GM21367 (cell line): ENCODE measurements around the gene TSPAN3.

Experiments
- ATAC-seq: cut with Tn5 transposase; IDR thresholded peaks from one replicate; pipeline ENCODE4 v1.9.1; 2021; ENCODE audit not compliant: unreplicated experiment

Gene TSPAN3

DNA sequence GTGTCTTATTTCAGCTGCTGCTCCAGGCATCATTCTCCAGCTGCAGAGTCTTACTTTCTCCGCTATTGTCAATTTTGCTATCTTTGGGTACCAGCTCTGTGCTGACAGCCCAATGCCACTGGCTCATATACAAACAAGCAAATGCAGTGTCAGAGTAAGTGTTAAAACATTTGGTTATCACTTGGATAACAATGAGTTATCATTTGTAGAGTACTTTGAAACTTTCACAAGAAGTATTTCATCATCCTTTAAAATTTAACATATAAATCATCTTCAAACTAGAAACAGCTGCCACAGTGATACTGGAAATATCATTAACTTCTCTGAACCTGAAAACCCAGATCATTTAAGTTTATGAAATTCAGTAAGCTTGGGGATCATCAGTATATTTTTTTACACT lies 13.8 kb downstream of the TSPAN3 start:
- no peak for ATAC-seq

DNA sequence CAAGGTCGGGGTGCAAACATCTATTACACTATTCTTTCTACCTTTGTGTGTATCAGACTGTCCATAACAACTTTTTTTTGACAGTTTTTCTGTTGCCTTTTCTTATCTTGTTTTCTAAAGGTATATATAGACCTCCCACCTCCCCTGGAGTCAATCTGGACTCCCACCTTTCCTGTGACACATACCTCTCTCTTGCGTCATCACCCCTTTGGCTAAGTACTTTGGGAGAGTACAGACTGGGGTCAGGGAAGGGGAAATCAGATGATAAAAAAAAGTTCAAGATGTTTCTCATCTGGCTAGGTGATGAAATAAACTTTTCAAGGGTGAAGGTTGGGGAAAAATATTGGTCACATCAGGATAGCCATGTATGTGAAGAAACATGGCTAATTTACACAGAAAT lies 17.2 kb downstream of the TSPAN3 start:
- ATAC-seq, result no peak

DNA sequence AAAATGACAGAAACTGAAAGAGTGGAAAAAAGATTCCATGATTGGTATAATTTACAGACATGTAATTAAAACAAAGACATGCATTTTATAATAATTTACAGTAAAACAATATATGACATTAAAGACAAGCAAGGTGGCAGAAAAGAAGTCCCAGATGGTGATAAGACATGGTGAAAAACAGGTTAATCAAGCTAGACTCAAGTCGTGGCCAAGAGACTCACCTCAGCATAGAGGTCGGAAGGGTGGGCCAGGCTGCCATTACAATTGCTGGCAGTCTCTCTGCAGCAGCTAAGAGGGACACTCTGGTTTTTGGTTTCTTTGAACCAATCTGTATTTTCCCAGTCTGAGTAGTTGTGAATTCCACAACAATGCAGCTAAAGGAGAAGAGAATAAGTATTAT lies 18.4 kb downstream of the TSPAN3 start:
- ATAC-seq, result no peak

DNA sequence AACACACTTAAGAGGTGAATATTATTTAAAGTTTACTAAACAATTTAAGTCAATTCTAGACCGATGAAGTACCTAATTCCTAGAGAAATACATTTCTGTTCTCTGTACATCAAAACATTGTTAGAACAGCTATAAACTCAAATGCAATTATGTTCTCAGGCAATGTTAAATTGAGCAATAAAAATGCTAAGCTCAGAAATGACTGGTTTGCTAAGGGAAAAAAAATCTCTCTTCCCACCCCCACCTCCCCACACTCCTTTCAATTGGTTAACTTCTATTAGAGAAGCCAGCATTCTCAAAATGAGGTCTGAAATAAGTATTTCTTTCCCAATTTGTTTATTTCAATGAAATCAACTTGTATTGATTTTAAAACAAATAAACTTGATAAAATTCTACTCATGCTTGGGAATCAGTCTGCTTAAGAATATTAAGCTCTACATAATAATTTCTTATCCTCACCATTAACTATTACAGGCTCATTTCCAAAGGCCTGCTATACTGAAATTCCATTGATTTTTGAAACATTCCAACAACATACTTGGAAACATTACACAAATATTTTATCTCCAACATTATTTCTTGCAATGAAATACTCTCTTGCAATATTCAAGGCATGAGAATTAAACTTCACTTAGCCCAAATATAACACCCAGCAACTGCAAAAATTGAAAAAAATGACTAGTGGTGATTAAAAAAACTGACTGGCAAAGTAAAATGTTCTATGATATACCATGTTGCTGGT lies 22.6 kb downstream of the TSPAN3 start:
- no peak for ATAC-seq

- ATAC-seq, result no peak
Measured at GRCh38 chr15:77046704-77047412, 24.1 kb downstream of the TSPAN3 start.

DNA sequence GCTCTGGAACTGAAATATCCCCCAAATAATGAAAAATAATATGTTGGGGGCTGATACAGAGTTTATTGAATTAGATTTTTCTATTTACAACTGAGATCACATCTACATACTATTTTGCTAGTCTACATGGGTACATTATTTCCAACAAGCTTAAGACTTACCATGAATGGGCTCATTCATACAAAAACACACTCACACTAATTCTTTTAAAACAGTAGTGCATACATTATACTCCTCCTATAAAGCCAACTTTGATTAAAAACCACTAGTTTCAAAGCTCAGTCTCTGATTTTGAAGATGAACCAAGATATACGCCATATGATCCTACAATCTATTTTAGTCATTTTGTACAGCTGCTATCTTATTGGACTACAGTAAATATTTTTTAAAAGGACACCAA lies 24.9 kb downstream of the TSPAN3 start:
- no peak for ATAC-seq

- no peak for ATAC-seq
Measured at GRCh38 chr15:77044228-77045042, 26.5 kb downstream of the TSPAN3 start.

DNA sequence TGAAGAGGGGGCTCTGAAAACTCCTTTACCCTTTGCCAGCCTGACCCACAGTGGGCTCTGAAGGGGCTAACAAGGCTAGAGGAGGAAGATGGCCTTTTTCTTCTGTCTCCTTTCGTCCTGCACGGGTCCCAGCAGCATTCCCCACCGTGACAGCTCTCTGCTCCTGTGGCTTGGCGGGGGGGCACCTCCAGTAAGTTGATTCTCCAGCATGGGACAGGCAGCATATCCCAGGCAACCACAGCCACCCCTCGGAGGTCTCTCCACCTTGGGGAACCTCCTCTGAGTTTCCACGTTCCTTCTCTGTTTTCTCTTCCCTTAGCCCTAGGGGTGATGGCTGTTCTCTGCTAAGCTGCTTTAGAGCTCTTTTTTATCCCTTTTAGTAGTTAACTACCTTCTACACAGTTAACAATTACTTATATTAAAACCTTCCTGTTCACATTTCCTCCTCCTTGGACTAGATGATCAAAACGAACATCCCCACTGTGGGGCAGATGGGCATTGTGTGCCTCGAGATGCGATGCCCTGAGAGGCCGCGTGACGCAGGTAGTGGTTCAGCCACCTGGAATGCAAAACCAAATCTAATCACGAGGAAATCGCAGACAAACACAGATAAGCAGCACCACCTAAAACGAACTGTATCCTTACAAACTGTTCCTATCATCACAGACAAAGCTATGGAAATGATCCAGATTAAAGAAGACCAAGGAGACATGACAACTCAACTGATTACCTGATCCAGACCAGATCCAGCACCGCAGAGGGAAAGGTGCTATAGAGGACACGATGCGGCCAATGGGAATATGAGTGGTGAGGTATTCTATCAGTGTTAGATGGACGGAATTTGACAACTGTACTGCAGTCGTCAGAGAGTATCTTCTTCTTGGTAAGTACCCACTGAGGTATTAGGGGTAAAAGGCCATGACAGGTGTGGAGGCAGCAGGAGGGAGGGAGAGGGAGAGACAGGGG lies 27.7 kb downstream of the TSPAN3 start:
- ATAC-seq, result no peak

DNA sequence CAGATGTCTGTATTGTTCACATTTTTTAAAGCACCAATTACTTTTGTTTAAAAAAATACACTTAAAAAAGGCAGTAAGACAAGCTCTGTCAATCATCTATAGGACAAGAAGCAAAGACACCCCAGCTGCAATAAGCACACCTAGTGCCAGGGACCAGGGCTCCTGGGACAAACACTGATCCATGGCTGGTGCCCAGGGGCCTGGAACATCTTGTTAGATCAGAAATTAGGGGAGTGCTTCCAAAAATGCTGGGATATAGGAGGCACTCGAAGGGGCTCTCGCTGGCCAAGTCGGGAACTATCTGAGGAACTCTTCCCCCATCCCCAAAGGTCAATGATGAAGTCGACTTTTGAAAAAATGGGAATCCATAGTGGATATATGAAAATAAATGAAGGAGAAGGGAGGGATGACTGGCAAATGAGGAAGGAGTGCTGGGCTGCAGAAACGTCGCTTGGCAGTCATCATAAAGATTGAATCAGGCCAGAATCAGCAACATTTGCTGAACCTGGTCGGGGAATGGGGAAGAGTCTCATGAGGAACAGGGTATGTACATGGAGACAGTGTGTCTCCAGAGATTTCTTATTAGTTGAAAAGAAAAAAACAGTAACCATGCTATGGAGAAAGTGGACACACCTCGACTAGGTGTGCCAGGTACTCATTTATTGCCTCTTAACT lies 28.5 kb downstream of the TSPAN3 start:
- ATAC-seq, result no peak

DNA sequence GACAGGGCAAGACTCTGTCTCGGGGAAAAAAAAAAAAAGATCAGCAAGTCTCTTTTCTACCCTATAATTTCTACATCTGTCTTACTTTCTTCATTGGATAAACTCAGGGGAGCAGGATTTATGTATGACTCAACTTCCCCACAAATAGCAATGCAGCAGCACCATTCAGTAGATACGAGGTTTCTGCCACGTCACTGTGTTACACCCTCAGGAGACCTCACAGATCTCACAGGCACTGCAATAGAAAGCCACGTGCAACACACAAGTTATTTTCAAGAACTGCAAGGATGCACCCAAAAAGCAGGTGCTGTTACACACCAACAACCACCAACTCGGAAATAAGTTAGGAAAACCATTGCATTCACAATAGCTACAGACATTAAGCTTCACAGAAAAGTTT lies 30.2 kb downstream of the TSPAN3 start:
- no peak for ATAC-seq

DNA sequence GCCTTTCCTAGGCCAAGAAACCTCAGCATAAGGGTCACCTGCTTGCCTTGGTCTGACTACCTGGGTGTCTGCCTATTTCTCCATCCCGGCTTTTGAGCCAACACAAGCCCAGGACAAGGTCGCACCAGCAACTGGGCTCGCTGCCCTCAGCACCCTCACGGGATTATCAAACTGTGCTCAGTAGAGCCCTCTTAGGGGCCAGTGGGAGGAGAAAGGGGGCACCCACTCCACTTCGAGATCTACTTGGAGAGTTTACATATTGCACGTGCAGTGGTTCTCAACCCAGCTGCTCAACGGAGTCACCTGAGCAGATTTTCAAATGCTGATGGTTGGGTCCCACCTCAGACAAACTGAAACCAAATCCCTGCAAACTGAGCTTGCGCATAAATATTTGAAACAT lies 31.1 kb downstream of the TSPAN3 start:
- ATAC-seq, result no peak

DNA sequence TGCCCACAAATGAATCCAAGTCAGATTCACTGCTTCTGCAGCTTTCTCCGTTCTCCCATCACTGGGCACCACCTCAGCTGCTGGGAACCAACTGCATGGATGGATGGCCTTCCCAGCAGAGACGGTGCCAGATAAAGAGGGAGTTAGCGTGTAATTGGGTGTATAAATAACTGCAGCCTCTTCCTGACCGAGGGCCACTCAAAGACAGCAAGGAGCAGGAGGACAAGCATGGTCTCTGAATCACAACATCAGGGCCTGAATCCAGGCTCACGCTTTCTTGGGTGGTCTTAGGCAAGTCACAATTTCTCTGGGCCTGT lies 31.7 kb downstream of the TSPAN3 start:
- no peak for ATAC-seq

DNA sequence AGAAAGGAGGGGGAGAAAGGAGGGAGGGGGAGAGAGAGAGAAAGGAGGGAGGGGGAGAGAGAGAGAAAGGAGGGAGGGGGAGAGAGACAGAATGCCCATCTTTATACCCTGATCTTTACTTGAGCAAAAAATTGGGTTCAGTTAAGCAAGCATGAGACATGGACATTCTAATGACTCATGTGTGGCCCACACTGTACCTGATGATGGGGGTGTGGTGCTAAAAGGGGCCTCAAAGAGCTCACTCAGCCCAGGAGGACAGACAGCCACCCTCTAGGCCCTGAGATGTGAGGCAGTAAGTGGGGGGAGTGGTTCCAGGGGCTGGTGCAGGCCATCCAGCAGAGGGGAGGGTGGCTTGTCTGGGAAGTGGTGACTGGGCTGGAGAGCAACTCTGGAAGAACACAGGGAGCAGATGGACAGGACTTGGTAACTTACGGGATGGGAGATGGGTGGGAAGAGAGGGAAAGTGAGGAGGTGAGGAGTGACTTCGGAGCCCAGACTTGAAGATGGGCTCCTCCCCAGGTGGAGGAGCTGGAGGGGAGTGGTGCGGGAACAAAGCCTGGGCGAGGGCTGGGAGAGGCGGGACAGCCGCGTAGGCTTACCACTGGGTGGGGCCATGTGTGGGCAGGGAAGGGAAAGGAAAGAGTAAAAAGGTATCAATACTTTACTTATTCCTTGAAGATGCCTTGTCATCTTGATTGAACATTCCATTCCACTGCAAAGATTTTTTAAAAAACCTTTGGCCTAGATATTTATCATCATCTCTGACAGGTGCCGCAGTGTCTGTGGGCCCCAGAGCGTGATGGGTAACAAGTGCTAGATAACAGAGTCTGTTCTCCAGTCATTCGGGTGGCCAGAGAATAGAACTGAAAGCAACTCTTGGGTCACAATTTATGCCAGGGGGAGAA lies 32.3 kb downstream of the TSPAN3 start:
- no peak for ATAC-seq

GRCh38 chr15:77037388-77038209 lies 33.3 kb downstream of the TSPAN3 start:
- no peak for ATAC-seq

DNA sequence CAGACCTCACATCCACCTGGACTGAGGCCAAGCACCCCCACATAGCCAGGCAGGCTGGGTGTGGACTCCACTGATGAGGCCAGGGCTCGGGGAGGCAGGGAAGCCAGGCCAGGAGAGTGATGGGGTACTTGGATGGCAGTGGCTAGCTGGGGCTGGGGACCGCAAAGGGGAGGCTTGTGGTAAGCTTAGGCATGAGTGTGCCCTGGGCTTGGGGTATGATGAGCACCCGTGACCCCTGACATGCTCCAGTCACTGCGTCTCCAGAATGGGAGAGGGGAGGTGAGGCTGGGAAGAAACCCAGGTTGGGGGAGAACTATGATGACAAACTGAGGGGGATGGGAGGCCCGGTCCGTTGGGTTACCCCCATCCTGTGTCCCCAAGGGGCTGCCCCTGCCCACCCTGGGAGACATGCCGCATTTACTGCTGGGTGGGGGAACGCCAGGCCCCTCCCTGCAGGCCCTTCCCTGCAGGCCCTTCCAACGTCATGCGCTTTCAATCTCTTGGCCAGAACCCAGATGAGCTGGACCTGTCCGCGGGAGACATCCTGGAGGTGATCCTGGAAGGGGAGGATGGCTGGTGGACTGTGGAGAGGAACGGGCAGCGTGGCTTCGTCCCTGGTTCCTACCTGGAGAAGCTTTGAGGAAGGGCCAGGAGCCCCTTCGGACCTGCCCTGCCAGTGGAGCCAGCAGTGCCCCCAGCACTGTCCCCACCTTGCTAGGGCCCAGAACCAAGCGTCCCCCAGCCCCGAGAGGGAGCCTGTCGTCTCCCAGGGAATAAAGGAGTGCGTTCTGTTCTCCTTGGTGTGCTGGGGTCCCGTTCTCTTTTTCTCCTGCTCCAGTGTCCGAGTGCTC lies 34.1 kb downstream of the TSPAN3 start:
- no peak for ATAC-seq

DNA sequence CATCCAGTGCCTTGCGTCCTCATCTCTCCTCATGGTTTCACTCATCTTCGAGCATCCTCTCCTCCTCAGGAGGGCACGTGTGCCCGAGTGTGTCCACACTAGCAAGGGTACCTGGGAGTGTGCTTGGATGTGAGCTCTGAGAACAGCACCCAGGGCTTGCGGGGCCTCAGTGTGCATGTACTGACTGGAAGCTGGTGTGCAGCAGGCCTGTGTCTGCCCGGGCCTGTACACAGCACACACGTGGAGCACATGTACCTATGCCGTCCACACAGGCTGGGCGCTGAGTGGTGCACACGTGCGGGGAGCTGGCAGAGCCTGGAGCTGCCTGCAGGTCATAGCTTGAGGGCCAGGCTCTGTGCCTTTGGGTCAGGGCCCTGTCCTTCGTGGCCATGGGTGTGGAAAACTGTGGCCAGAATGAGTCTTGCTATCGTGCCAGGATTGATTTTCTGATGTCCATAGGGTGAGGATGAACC lies 34.9 kb downstream of the TSPAN3 start:
- no peak for ATAC-seq

DNA sequence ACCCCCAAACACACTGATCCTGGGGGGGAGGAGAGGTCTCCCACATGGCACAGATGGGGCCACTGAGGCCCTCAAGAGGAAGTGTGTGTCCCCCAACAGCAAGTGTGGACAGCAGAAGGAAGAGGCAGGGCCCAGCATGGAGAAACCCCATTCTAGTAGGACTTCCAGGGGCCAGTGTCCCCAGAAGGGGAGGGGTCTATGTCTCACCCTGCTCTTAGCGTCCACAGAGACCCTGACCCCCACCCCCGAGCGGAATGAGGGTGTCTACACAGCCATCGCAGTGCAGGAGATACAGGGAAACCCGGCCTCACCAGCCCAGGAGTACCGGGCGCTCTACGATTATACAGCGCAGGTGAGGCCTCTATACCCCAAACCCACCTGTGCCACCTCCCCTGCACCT lies 35.3 kb downstream of the TSPAN3 start:
- no peak for ATAC-seq
